Thoracic aorta (tissue), 2 donors: ENCODE results near the gene TTC12. TPM values are rescaled to one million over a fixed set of nuclear protein-coding genes. Genes with fewer than 3 reads are reported as not detected.

Experiments used
- ATAC-seq: fragments of 150-250 bp; one replicate; pipeline ENCODE4 v1.8.0; 2017; ENCODE audit warnings: low read depth; ENCODE audit not compliant: insufficient number of reproducible peaks, low FRiP score
- DNase-seq: peaks from one replicate; pipeline ENCODE4 v3.0.0-alpha.2; 2020; ENCODE audit warnings: low spot score
- H3K27ac ChIP-seq, 2 donors: fragments of 200-600 bp; sonication (generic); 1 replicate in 1 of 2; 2 replicates in 1 of 2; pipeline ENCODE4 v1.5.1; 2016; ENCODE audit warnings: mild to moderate bottlenecking in 2 of 2, moderate library complexity in 2 of 2
- H3K27me3 ChIP-seq: fragments of 200-600 bp; sonication (generic); replicated peaks from 2 replicates; pipeline ENCODE4 v1.6.0; 2016; ENCODE audit warnings: mild to moderate bottlenecking; ENCODE audit not compliant: insufficient read depth
- H3K36me3 ChIP-seq: fragments of 200-600 bp; sonication (generic); one replicate; pipeline ENCODE4 v1.5.1; 2016
- H3K4me1 ChIP-seq, 2 donors: fragments of 200-600 bp; sonication (generic); 1 replicate in 1 of 2; 2 replicates in 1 of 2; pipeline versions ENCODE4 v1.5.1 to v1.6.0; 2016; ENCODE audit warnings: low read depth in 2 of 2, mild to moderate bottlenecking in 1 of 2; ENCODE audit not compliant: control insufficient read depth in 1 of 2
- H3K4me3 ChIP-seq: fragments of 200-600 bp; sonication (generic); 2 replicates; pipeline ENCODE4 v1.5.1; 2016; ENCODE audit warnings: mild to moderate bottlenecking
- H3K9me3 ChIP-seq: fragments of 200-600 bp; sonication (generic); 2 replicates; pipeline ENCODE4 v1.5.1; 2016
- CTCF ChIP-seq: fragments of 200-600 bp; sonication (generic); IDR thresholded peaks from one replicate; pipeline ENCODE4 v1.5.1; 2019; ENCODE audit warnings: antibody characterized with exemption
- total RNA-seq, 2 donors: library from RNA; depleted of rRNA; stranded (reverse); fragments of >200 nt; gene quantifications; one replicate each; pipeline versions ENCODE4 v1.1.0 to v1.2.3, GENCODE V29; 2016

The TTC12 gene
- total RNA-seq, 2 donors from 2014 or later, result 15.2 to 21.9 TPM

DNA sequence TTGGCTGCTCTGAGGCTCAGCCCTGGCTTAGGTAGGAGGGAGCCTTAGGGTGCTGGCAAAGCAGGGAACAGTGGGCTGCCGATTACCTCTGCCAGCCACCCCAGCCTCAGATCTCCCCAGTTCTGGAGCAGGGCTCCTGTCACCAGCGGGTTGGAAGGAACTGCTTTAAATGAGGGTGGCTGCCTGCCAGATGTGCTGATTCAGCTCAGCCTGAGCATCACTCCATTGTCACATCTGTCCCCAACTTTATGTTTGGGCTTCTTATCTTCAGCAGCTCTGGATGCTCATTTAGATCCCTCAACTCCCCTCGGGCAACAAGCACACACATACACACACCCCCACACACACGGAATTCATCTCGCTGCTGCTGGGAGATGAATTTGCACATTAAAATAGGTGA, 56.3 kb downstream of the TTC12 start:
- no peaks in the 10 kb centered on the region for H3K9me3 ChIP-seq
- no peak for ATAC-seq
- TF ChIP-seq CTCF, result no peak
- DNase-seq, result no peak
- H3K36me3 ChIP-seq, result peaks cover 11% of the 10 kb centered on the region
- no peaks in the 10 kb centered on the region for H3K27me3 ChIP-seq
- no peak overlapping the region for H3K4me3 ChIP-seq
- H3K27ac ChIP-seq, result no peak overlapping the region
- H3K4me1 ChIP-seq, result no peaks in the 10 kb centered on the region

- ATAC-seq (no peak), DNase-seq (no peak)
- H3K4me3 ChIP-seq, result no peak overlapping the region
- no peaks in the 10 kb centered on the region for H3K9me3 ChIP-seq
- TF ChIP-seq CTCF, result no peak
- no peaks in the 10 kb centered on the region for H3K27me3 ChIP-seq
- no peaks in the 10 kb centered on the region for H3K4me1 ChIP-seq
- H3K36me3 ChIP-seq, result peaks cover 11% of the 10 kb centered on the region
- no peak overlapping the region for H3K27ac ChIP-seq
These were observed 57.9 kb downstream of the TTC12 start for GRCh38 chr11:113372309-113372708.

GRCh38 chr11:113373306-113373705, 58.9 kb downstream of the TTC12 start:
- Histone ChIP-seq H3K27ac (no peak overlapping the region), H3K36me3 (peaks cover 8% of the 10 kb centered on the region), H3K4me1 (no peaks in the 10 kb centered on the region), H3K27me3 (no peaks in the 10 kb centered on the region), H3K9me3 (no peaks in the 10 kb centered on the region), H3K4me3 (no peak overlapping the region)
- ATAC-seq (peak; percentile 46), DNase-seq (no peak)
- TF ChIP-seq CTCF, result no peak

GRCh38 chr11:113373981-113374560, 59.7 kb downstream of the TTC12 start:
- H3K36me3 ChIP-seq, result peaks cover 7% of the 10 kb centered on the region
- no peak overlapping the region for H3K4me3 ChIP-seq
- ATAC-seq (no peak), DNase-seq (no peak)
- H3K27ac ChIP-seq, result no peak overlapping the region
- no peaks in the 10 kb centered on the region for H3K27me3 ChIP-seq
- no peak for TF ChIP-seq CTCF
- H3K9me3 ChIP-seq, result no peaks in the 10 kb centered on the region
- no peaks in the 10 kb centered on the region for H3K4me1 ChIP-seq

- DNase-seq, result no peak
- ATAC-seq, result peak; percentile 63
- Histone ChIP-seq H3K27me3 (no peaks in the 10 kb centered on the region), H3K9me3 (no peaks in the 10 kb centered on the region), H3K4me1 (no peaks in the 10 kb centered on the region), H3K36me3 (peaks cover 3% of the 10 kb centered on the region), H3K27ac (no peak overlapping the region), H3K4me3 (no peak overlapping the region)
- no peak for TF ChIP-seq CTCF
These were observed 61.0 kb downstream of the TTC12 start for GRCh38 chr11:113375402-113375801.
